Transverse colon (tissue), 4 donors: ENCODE measurements around the gene MPV17L2. TPM values are rescaled to one million over a fixed set of nuclear protein-coding genes. Genes with fewer than 3 reads are reported as not detected.

Experiments
- DNase-seq: peaks from one replicate; pipeline ENCODE4 v3.0.0-alpha.2; 2019
- H3K27ac ChIP-seq, 4 donors: fragments of 200-600 bp; sonication (generic); 2 replicates each; pipeline ENCODE4 v1.5.1; 2016 to 2018; ENCODE audit warnings: inconsistent platforms in 4 of 4
- H3K27me3 ChIP-seq: fragments of 200-600 bp; sonication (generic); 2 replicates; pipeline ENCODE4 v1.5.1; 2017; ENCODE audit warnings: inconsistent platforms
- H3K36me3 ChIP-seq, 4 donors: fragments of 200-600 bp; sonication (generic); 2 replicates each; pipeline ENCODE4 v1.5.1; 2017 to 2019; ENCODE audit warnings: inconsistent platforms in 4 of 4
- H3K4me1 ChIP-seq, 4 donors: fragments of 200-600 bp; sonication (generic); 2 replicates each; pipeline ENCODE4 v1.5.1; 2017 to 2020; ENCODE audit warnings: inconsistent platforms in 4 of 4
- H3K4me3 ChIP-seq, 4 donors: fragments of 200-600 bp; sonication (generic); 1 replicate in 1 of 4; 2 replicates in 3 of 4; pipeline versions ENCODE4 v1.5.1 to v1.6.1; 2017 to 2019; ENCODE audit warnings: inconsistent platforms in 4 of 4
- H3K9me3 ChIP-seq, 2 donors: fragments of 200-600 bp; sonication (generic); 2 replicates each; pipeline ENCODE4 v1.5.1; 2017 to 2019; ENCODE audit warnings: inconsistent platforms in 2 of 2
- CTCF ChIP-seq, 5 experiments: fragments of 200-600 bp in 3 of 5; fragments of 450-650 bp in 2 of 5; sonication (generic) in 3 of 5; IDR thresholded peaks; 1 replicate in 2 of 5; 2 replicates in 3 of 5; pipeline ENCODE4 v1.5.1; 2016 to 2017; ENCODE audit warnings: antibody characterized with exemption in 5 of 5, inconsistent platforms in 3 of 5, mild to moderate bottlenecking in 2 of 5, moderate library complexity in 1 of 5
- EP300 ChIP-seq: sonication (generic); formaldehyde crosslinking; IDR thresholded peaks from one replicate; pipeline ENCODE4 v1.6.1; 2017; ENCODE audit warnings: antibody characterized with exemption, low read depth
- POLR2A ChIP-seq: fragments of 450-650 bp; IDR thresholded peaks from one replicate; pipeline ENCODE4 v1.6.1; 2016; ENCODE audit warnings: antibody characterized with exemption, mild to moderate bottlenecking, moderate library complexity
- POLR2AphosphoS5 ChIP-seq, 3 donors: sonication (generic); formaldehyde crosslinking; IDR thresholded peaks; one replicate each; pipeline ENCODE4 v1.6.1; 2016; ENCODE audit warnings: antibody characterized with exemption in 3 of 3
- WGBS, 2 donors: methylation state at CpG; one replicate each; pipeline ENCODE4 v1.1.5; 2018; ENCODE audit warnings: low coverage in 1 of 2; 5-methylcytosine and 5-hydroxymethylcytosine counted together
- in situ Hi-C, 4 donors: fragments of 200-750 bp; cut with MboI; loops; one replicate each; pipeline versions ENCODE4 v1.15.0 to v1.15.1; 2017; ENCODE audit warnings: low sequenced_read_pairs in 3 of 4, low pct_ligation_motif_present in 1 of 4, low pct_unique_long_range_greater_than_20kb in 1 of 4
- intact Hi-C: fragments of 100-400 bp; cut with DNase I; formaldehyde crosslinking; loops from one replicate; pipeline ENCODE4 v1.15.1; 2023; ENCODE audit warnings: low total_unique reads
- total RNA-seq, 4 donors: library from RNA; depleted of rRNA; stranded (reverse); fragments of >200 nt; gene quantifications; one replicate each; pipeline ENCODE4 v1.1.0, GENCODE V29; 2016

Gene MPV17L2
- total RNA-seq, 4 donors from 2014 or later = 1.6 to 22.3 (median 12.6) TPM

- Histone ChIP-seq H3K4me3 (no peak overlapping the region), H3K27ac (peak overlapping the region; percentile 42 to 84 (median 64)), H3K27me3 (no peaks in the 10 kb centered on the region), H3K9me3 (no peaks in the 10 kb centered on the region), H3K4me1 (peaks cover 4 to 27% (median 18%) of the 10 kb centered on the region in 4 donors), H3K36me3 (peaks cover 0 to 10% (median 5%) of the 10 kb centered on the region in 4 donors)
- in situ Hi-C loops (no loop called here), intact Hi-C loops (no loop called here)
- no peak for DNase-seq
- 50 to 81% methylated on average over 1 to 8 of the region's 8 CpGs for WGBS, 2 donors
- TF ChIP-seq CTCF (IDR thresholded peaks at IDR 0.05) = no peak
- TF ChIP-seq POLR2AphosphoS5 (IDR thresholded peaks at IDR 0.05) = no peak
Measured at GRCh38 chr19:18171605-18172327, 21.3 kb upstream of the MPV17L2 start.

- no peaks in the 10 kb centered on the region for H3K9me3 ChIP-seq
- TF ChIP-seq CTCF (IDR thresholded peaks at IDR 0.05) = no peak
- TF ChIP-seq POLR2A = no peak
- TF ChIP-seq POLR2AphosphoS5 (IDR thresholded peaks at IDR 0.05) = no peak
- TF ChIP-seq EP300 = no peak
- peaks cover 4 to 27% (median 18%) of the 10 kb centered on the region in 4 donors for H3K4me1 ChIP-seq
- in situ Hi-C loops (no loop called here), intact Hi-C loops (no loop called here)
- no peak overlapping the region for H3K4me3 ChIP-seq
- 85% methylated on average over 7 of the region's 7 CpGs; no CpG with 5 or more reads in 1 of the 2 donors for WGBS, 2 donors
- H3K36me3 ChIP-seq = peaks cover 0 to 4% (median 2%) of the 10 kb centered on the region in 4 donors
- peak overlapping the region in 3 of 4 donors; percentile 42 to 84 (median 74) for H3K27ac ChIP-seq
- H3K27me3 ChIP-seq = no peaks in the 10 kb centered on the region
- no peak for DNase-seq
Measured at GRCh38 chr19:18172331-18173053, 20.5 kb upstream of the MPV17L2 start.

GRCh38 chr19:18173054-18173571 lies 19.9 kb upstream of the MPV17L2 start:
- in situ Hi-C loops (no loop called here), intact Hi-C loops (no loop called here)
- Histone ChIP-seq H3K9me3 (no peaks in the 10 kb centered on the region), H3K27ac (peak overlapping the region; percentile 74 to 87 (median 84)), H3K4me3 (peak overlapping the region in 2 of 4 donors; percentile 51 to 86), H3K4me1 (peaks cover 4 to 27% (median 18%) of the 10 kb centered on the region in 4 donors), H3K27me3 (no peaks in the 10 kb centered on the region), H3K36me3 (no peaks in the 10 kb centered on the region)
- TF ChIP-seq CTCF (IDR thresholded peaks at IDR 0.05) (no peak), POLR2AphosphoS5 (IDR thresholded peaks at IDR 0.05) (no peak), EP300 (no peak), POLR2A (no peak)
- 46% methylated on average over 17 of the region's 18 CpGs; no CpG with 5 or more reads in 1 of the 2 donors for WGBS, 2 donors
- DNase-seq = peak; percentile 57

- no peaks in the 10 kb centered on the region for H3K9me3 ChIP-seq
- TF ChIP-seq POLR2A = peak; percentile 85
- peak; percentile 73 to 87 (median 85) for TF ChIP-seq POLR2AphosphoS5 (IDR thresholded peaks at IDR 0.05)
- no peak for TF ChIP-seq EP300
- TF ChIP-seq CTCF (IDR thresholded peaks at IDR 0.05) = no peak
- in situ Hi-C loops (no loop called here), intact Hi-C loops (no loop called here)
- no peaks in the 10 kb centered on the region for H3K36me3 ChIP-seq
- WGBS, 2 donors = 0% methylated on average over 30 of the region's 47 CpGs; no CpG with 5 or more reads in 1 of the 2 donors
- H3K4me3 ChIP-seq = peak within 1 kb of the TSS; percentile 48 to 86 (median 64)
- peak; percentile 88 for DNase-seq
- H3K4me1 ChIP-seq = peaks cover 4 to 27% (median 18%) of the 10 kb centered on the region in 4 donors
- H3K27ac ChIP-seq = peak within 1 kb of the TSS; percentile 74 to 87 (median 84)
- no peaks in the 10 kb centered on the region for H3K27me3 ChIP-seq
Measured at GRCh38 chr19:18173572-18174288, 19.3 kb upstream of the MPV17L2 start, which contains the start of gene IFI30. TSS of gene IFI30 (plus strand) at chr19:18173813. CDS start at chr19:18173842, 29 bp downstream.
